Measurements from ENCODE around the gene TMTC2. TPM values are rescaled to one million over a fixed set of nuclear protein-coding genes. Genes with fewer than 3 reads are reported as not detected.

The TMTC2 gene
- total and polyA plus RNA-seq, 10 of the 15 experiments (the other 5 are each of a cell fraction or from before 2014, with no cell fraction given), result 0.14 to 9.7 (median 1.2) TPM

DNA sequence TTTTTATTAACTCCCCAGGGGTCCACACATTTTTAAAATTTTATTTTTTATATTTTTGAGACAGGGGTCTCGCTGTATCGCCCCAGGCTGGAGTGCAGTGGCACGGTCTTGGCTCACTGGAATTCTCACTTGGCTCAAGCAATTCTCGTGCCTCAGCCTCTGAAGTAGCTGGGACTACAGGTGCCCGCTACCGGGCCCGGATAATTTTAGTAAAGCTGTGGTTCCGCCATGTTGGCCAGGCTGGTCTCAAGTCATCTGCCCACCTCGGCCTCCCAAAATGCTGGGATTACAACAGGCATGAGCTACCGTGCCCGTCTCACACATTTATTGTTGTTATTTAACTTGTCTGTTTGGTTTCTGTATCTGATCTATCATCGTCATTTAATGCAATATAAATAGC lies 307.4 kb downstream of the TMTC2 start (continued):
- TF ChIP-seq MYB (IDR thresholded peaks at IDR 0.05; ENCODE audit: borderline replicate concordance, low read depth, low read length) (no peak), MYC (IDR thresholded peaks at IDR 0.05; ENCODE audit: insufficient read depth, insufficient read length, insufficient replicate concordance, low read length, severe bottlenecking) (no peak), TCF3 (IDR thresholded peaks at IDR 0.05; ENCODE audit: borderline replicate concordance, insufficient read depth, low read depth, low read length) (no peak), CEBPB (IDR thresholded peaks at IDR 0.05; ENCODE audit: borderline replicate concordance in 1 of 2, low read depth in 2 of 2, low read length in 2 of 2) (no peak), JUNB (IDR thresholded peaks at IDR 0.05) (no peak), CBX3 (IDR thresholded peaks at IDR 0.05; ENCODE audit: borderline replicate concordance, low read depth) (no peak), NFYB (IDR thresholded peaks at IDR 0.05; ENCODE audit: insufficient read depth, low read depth, low read length) (no peak), MTA2 (IDR thresholded peaks at IDR 0.05; ENCODE audit: low read depth) (no peak), CHD4 (IDR thresholded peaks at IDR 0.05) (no peak)
- TF ChIP-seq, protein P1, sequence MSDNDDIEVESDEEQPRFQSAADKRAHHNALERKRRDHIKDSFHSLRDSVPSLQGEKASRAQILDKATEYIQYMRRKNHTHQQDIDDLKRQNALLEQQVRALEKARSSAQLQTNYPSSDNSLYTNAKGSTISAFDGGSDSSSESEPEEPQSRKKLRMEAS (IDR thresholded peaks at IDR 0.05; ENCODE audit: low read depth, low read length), result no peak

DNA sequence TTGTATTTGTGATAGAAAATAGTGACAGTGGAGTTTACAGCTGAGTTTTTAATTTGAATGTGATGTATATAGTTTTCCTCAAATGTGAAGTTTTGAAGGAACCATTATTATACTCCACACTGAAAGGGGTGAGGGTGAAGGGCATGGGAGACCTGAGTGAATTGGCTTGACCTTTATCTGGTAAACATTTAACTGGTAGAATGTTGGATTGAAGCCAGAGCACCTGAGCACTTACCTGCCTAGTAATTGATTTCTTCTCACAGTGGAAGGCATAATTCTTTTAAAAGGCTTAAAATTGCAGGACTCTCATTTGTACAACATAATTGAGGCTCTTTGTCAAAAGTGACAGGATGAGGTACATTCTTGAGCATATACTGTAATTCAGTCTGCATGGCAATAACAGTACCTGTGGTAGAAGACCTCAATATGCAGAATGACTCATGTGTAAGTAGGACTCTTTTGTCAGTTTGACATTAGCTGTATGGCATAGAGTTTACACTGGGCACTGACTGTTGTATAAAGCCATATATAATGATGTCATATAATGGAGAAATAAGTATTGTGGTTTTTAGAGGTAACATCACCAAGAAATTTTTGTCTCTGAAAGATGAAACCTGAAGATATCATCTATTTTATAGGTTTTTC lies 309.6 kb downstream of the TMTC2 start:
- no peaks in the 10 kb centered on the region for H3K27me3 ChIP-seq (replicated peaks in 1 of 2; ENCODE audit: control insufficient read depth in 2 of 2, insufficient read depth in 2 of 2, low read length in 1 of 2)
- ATAC-seq, result peak; percentile 92
- ChIA-PET POLR2A (interaction anchor here (0.6 kb wide), 1 partner anchor 1076 kb away, joined by 3 read pairs; no protein-coding TSS in a partner anchor), SMC1A (ENCODE audit: uncharacterized antibody, unreplicated experiment) (interaction anchor here (1.2 kb wide), 1 partner anchor 8 kb away, joined by 3 read pairs; no protein-coding TSS in a partner anchor), RAD21 (ENCODE audit: unreplicated experiment) (interaction anchor here (1.5 kb wide), 1 partner anchor 310 kb away, joined by 3 read pairs; no protein-coding TSS in a partner anchor), CTCF (interaction anchor here (0.9 kb wide), 1 partner anchor 310 kb away, joined by 4 read pairs; the partner anchor contains the start of gene TMTC2)
- H3K4me3 ChIP-seq, result no peak overlapping the region
- intact Hi-C loops (cut with micrococcal nuclease; ENCODE audit: unreplicated experiment) (no loop called here), in situ Hi-C loops (cut with MboI) (no loop called here)
- no peak overlapping the region for H3K9ac ChIP-seq (ENCODE audit: control insufficient read depth, insufficient read depth, low read length)
- H3K4me2 ChIP-seq (ENCODE audit: control insufficient read depth, insufficient read depth), result no peak overlapping the region
- no peak for FAIRE-seq
- no peaks in the 10 kb centered on the region for H3K9me3 ChIP-seq (replicated peaks; ENCODE audit: control insufficient read depth, insufficient read depth, low read length)
- DNase-seq (ENCODE audit: low read depth, low spot score), result no peak
- H3K4me1 ChIP-seq (ENCODE audit: control insufficient read depth, insufficient read depth, low read length), result no peaks in the 10 kb centered on the region
- no TSS peak for BruUV-seq (replicated peaks)
- no peaks in the 10 kb centered on the region for H4K20me1 ChIP-seq (ENCODE audit: control insufficient read depth, insufficient read depth)
- H3K27ac ChIP-seq (ENCODE audit: control insufficient read depth, insufficient read depth), result no peak overlapping the region
- H3K79me2 ChIP-seq (ENCODE audit: control insufficient read depth, insufficient read depth, low read length), result no peaks in the 10 kb centered on the region
- H2AFZ ChIP-seq (ENCODE audit: control insufficient read depth, low read depth, low read length), result no peak overlapping the region
- H3K36me3 ChIP-seq (ENCODE audit: control insufficient read depth in 2 of 2, insufficient read depth in 2 of 2, low read length in 1 of 2), result no peaks in the 10 kb centered on the region
- TF ChIP-seq BRCA1 (IDR thresholded peaks at IDR 0.05; ENCODE audit: low read depth, low read length) (no peak), JUNB (IDR thresholded peaks at IDR 0.05) (peak; percentile 69), ATF7 (IDR thresholded peaks at IDR 0.05; ENCODE audit: low read depth) (peak; percentile 82), RBBP5 (conservative IDR thresholded peaks at IDR 0.05) (no peak), PKNOX1 (IDR thresholded peaks at IDR 0.05) (0 out of 2 replicates have a peak, but pooled peaks have one; percentile 17), PAX8 (IDR thresholded peaks at IDR 0.05) (no peak), YY1 (IDR thresholded peaks at IDR 0.05; ENCODE audit: low read depth, low read length) (no peak), SIX5 (IDR thresholded peaks at IDR 0.05; ENCODE audit: low read depth, low read length, severe bottlenecking) (no peak), EP300 (IDR thresholded peaks at IDR 0.05; ENCODE audit: borderline replicate concordance in 1 of 2, control insufficient read depth in 1 of 2, low read depth in 2 of 2, low read length in 2 of 2) (0 out of 4 replicates have a peak, but pooled peaks of 1 of the 2 experiments have one; percentile 11), ASH2L (IDR thresholded peaks at IDR 0.05; ENCODE audit: borderline replicate concordance, low read depth) (no peak), CREM (IDR thresholded peaks at IDR 0.05; ENCODE audit: low read depth) (peak; percentile 25; the same call in 1 of the 2 replicates)

Measured in GM12878 (cell line).